Chondrocyte (in vitro differentiated cells): ENCODE results near the gene BRMS1L. TPM values are rescaled to one million over a fixed set of nuclear protein-coding genes. Genes with fewer than 3 reads are reported as not detected.
A peak's percentile ranks its signal among the peaks of the same experiment; 100 is the strongest.
"Not testable (repeated sequence)": the region's sequence is repeated elsewhere in the genome, so short reads cannot be mapped to it uniquely, and the experiment has no call there.

Experiments
- DNase-seq: peaks from one replicate; pipeline ENCODE4 v3.0.0; 2021; ENCODE audit warnings: mixed read lengths, low spot score
- H3K27ac Mint-ChIP-seq: one replicate; pipeline ENCODE4 v1.8.0; 2021; ENCODE audit warnings: mild to moderate bottlenecking, moderate library complexity, mixed read lengths; ENCODE audit not compliant: unreplicated experiment
- H3K27me3 Mint-ChIP-seq: 2 replicates; pipeline ENCODE4 v1.8.0; 2021; ENCODE audit warnings: low read depth, mixed read lengths
- H3K36me3 Mint-ChIP-seq: 2 replicates; pipeline ENCODE4 v1.8.0; 2021; ENCODE audit warnings: low read depth, mixed read lengths
- H3K4me1 Mint-ChIP-seq: 2 replicates; pipeline ENCODE4 v1.8.0; 2021; ENCODE audit warnings: low read depth, mild to moderate bottlenecking, mixed read lengths
- H3K4me3 Mint-ChIP-seq: one replicate; pipeline ENCODE4 v1.8.0; 2021; ENCODE audit warnings: mild to moderate bottlenecking, moderate library complexity, mixed read lengths; ENCODE audit not compliant: unreplicated experiment
- H3K9me3 Mint-ChIP-seq: 2 replicates; pipeline ENCODE4 v1.8.0; 2021; ENCODE audit warnings: low read depth, mixed read lengths
- total RNA-seq: library from RNA; stranded (reverse); gene quantifications from 3 replicates; pipeline ENCODE4 v1.2.1, GENCODE V29; 2021
- TF ChIP-seq, protein P1 (sequence below): fragments of 200-600 bp; sonication (generic); IDR thresholded peaks from 2 replicates; pipeline ENCODE4 v1.5.0; 2021; ENCODE audit warnings: antibody characterized with exemption, mild to moderate bottlenecking, moderate library complexity

BRMS1L gene
- total RNA-seq, 1 donor from 2014 or later, result 9.5 TPM

DNA sequence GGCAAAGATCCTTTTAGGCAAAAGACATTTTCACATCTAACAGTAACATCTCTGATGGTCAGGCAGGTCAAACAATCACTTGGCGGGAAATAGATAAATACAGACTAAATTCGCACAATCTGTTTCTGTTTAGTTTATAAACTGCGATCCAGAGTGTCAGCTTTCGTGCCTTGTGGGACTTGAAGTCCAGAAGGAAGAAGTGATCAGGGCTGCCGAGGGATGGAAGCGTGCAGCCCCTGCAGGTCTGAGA is 245 bp upstream of the BRMS1L start:
- Mint-ChIP-seq H3K9me3 (no peaks in the 10 kb centered on the region), H3K4me3 (peak overlapping the region; percentile 89), H3K27me3 (peaks cover 4% of the 10 kb centered on the region), H3K4me1 (peaks cover 26% of the 10 kb centered on the region), H3K36me3 (no peaks in the 10 kb centered on the region), H3K27ac (peak overlapping the region; percentile 97)
- TF ChIP-seq, protein P1, sequence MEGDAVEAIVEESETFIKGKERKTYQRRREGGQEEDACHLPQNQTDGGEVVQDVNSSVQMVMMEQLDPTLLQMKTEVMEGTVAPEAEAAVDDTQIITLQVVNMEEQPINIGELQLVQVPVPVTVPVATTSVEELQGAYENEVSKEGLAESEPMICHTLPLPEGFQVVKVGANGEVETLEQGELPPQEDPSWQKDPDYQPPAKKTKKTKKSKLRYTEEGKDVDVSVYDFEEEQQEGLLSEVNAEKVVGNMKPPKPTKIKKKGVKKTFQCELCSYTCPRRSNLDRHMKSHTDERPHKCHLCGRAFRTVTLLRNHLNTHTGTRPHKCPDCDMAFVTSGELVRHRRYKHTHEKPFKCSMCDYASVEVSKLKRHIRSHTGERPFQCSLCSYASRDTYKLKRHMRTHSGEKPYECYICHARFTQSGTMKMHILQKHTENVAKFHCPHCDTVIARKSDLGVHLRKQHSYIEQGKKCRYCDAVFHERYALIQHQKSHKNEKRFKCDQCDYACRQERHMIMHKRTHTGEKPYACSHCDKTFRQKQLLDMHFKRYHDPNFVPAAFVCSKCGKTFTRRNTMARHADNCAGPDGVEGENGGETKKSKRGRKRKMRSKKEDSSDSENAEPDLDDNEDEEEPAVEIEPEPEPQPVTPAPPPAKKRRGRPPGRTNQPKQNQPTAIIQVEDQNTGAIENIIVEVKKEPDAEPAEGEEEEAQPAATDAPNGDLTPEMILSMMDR, result no peak
- no peak for DNase-seq

DNA sequence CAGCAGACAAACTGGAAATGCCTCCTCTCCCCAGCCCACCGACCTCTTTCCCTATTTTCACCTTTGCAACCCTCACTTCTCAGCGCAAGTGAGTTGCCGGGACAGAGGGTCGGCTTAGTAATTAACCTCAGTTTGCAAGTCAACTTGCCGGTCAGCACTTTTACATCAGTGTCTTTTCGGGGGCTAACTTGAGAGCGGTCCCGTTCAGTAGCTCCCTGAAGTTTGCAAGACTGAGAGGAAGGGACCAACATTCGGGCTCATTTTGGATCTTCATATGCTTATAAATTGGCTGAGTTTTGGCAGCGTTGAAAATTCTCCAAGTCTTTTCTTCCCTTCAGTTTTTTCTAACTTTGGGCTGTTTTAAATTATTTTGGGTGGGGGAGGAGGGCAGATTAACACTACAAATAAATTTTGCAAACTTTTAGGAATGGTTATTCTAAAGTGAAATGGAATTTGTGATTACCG is 846 bp downstream of the BRMS1L start:
- DNase-seq, result no peak
- Mint-ChIP-seq H3K27me3 (peaks cover 2% of the 10 kb centered on the region), H3K4me3 (peak overlapping the region; percentile 89), H3K4me1 (peaks cover 26% of the 10 kb centered on the region), H3K36me3 (peaks cover 6% of the 10 kb centered on the region), H3K27ac (peak overlapping the region; percentile 97), H3K9me3 (no peaks in the 10 kb centered on the region)
- TF ChIP-seq, protein P1, result no peak

DNA sequence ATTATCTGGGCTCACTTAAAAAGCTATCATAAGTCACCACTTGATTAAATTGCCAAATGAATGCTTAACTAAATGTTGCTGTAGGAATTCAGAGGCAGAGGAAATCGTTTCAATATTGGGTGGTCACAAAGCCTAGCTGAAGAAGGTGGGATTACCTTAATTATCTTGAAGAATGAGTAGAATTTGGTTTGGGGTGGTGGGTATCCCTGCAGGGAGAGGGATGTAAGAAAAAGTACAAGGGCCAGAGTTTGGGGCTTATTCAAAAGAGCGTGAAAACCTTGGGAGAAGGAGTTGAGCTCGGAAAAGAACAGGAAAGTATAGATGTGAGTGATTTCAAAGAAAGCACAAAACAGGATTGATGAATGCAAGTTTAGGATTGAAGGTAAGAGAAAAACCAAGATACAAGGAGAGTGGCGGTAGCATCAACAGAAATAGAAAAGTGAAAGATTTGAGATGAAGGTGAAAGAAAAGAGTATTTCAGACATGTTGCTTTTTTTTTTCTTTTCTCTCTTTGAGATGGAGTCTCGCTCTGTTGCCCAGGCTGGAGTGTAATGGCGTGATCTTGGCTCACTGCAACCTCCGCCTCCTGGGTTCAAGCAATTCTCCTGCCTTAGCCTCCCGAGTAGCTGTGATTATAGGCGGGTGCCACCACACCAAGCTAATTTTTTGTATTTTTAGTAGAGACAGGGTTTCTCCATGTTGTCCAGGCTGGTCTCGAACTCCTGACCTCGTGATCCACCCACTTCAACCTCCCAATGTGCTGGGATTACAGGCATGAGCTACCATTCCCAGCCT is 1.7 kb downstream of the BRMS1L start:
- Mint-ChIP-seq H3K9me3 (no peaks in the 10 kb centered on the region), H3K27me3 (no peaks in the 10 kb centered on the region), H3K4me1 (peaks cover 26% of the 10 kb centered on the region), H3K4me3 (peak overlapping the region; percentile 89), H3K27ac (no peak overlapping the region), H3K36me3 (peaks cover 6% of the 10 kb centered on the region)
- TF ChIP-seq, protein P1, result no peak
- DNase-seq, result no peak

DNA sequence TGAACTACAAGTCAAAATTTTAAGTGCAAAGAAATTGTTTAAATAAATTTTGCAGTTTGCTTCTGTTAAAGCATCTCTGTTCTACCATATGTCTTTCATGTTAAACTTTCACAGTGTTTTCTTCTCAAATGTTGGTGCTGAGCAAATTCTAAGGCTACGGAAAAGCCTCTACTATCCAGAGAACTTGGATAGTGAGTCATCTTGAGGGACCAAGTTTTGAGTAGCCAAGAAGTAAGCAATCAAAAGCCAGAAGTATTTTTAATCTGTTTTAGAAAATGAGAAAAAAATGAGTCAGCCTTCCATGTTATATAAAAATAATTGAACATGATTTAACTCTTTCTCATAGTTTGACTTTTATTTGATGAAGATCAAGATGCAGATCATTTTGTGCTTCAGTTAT is 3.3 kb downstream of the BRMS1L start:
- H3K36me3 Mint-ChIP-seq, result peaks cover 6% of the 10 kb centered on the region

DNA sequence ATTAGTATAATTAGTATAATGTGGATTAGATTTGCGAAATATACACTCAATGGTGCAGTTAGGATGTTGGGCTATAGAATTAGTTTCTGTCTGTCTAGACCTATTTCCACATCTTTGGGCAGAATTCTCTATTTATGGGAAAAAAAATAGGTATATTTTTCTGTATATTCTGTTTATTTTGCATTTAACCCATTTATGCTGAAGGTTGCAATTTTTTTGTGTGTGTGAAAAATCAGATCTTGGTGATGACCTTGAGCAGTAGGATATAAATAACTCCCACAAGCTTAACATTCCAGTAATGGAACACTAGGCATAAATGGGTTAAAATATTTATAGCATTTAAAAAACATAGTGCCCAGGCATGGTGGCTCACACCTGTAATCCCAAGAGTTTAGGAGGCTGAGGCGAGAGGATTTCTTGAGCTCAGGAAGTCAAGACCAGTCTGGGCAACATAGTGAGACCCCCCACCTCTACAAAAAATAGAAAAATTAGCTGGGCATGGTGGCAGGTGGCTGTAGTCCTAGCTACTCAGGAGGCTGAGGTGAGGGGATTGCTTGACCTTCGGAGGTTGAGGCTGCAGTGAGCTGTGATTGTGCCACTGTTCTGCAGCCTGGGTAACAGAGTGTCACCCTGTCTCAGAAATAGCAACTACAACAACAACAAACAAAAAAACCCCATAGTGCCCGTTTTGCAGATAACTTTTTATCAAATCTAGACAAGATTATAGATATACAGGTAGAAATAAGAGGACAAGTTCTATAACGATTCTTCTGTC is 9.3 kb downstream of the BRMS1L start:
- Mint-ChIP-seq H3K27me3 (no peaks in the 10 kb centered on the region), H3K4me1 (no peaks in the 10 kb centered on the region), H3K27ac (no peak overlapping the region), H3K9me3 (peaks cover 20% of the 10 kb centered on the region), H3K4me3 (no peak overlapping the region), H3K36me3 (peaks cover 39% of the 10 kb centered on the region)
- TF ChIP-seq, protein P1, result no peak
- DNase-seq, result no peak

More for the DNA sequence above, 3.3 kb downstream of the BRMS1L start:
- no peak overlapping the region for H3K27ac Mint-ChIP-seq
- TF ChIP-seq, protein P1, result no peak
- no peak for DNase-seq
- H3K4me3 Mint-ChIP-seq, result no peak overlapping the region
- peaks cover 26% of the 10 kb centered on the region for H3K4me1 Mint-ChIP-seq
- H3K27me3 Mint-ChIP-seq, result no peaks in the 10 kb centered on the region
- H3K9me3 Mint-ChIP-seq, result no peaks in the 10 kb centered on the region

DNA sequence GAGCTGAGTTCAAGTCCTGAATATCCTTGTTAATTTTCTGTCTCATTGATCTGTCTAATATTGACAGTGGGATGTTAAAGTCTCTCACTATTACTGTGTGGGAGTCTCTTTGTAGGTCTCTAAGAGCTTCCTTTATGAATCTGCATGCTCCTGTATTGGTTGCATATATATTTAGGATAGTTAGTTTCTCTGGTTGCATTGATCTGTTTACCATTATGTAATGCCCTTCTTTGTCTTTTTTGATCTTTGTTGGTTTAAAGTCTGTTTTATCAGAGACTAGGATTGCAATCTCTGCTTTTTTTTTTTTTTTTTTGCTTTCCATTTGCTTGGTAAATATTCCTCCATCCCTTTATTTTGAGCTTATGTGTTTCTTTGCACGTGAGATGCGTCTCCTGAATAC is 15.6 kb downstream of the BRMS1L start:
- DNase-seq, H3K27me3 Mint-ChIP-seq, H3K4me3 Mint-ChIP-seq, H3K27ac Mint-ChIP-seq, H3K4me1 Mint-ChIP-seq: not testable (repeated sequence)
- peaks cover 41% of the 10 kb centered on the region for H3K9me3 Mint-ChIP-seq
- H3K36me3 Mint-ChIP-seq, result peaks cover 62% of the 10 kb centered on the region

DNA sequence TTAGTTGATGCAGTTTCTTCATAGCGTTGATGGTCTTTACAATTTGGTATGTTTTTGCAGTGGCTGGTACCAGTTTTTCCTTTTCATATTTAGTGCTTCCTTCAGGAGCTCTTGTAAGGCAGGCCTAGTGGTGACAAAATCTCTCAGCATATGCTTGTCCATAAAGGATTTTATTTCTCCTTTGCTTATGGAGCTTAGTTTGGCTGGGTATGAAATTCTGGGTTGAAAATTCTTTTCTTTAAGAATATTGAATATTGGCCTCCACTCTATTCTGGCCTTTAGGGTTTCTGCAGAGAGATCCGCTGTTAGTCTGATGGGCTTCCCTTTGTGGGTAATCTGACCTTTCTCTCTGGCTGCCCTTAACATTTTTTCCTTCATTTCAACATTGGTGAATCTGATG is 16.1 kb downstream of the BRMS1L start:
- Mint-ChIP-seq H3K36me3 (peaks cover 59% of the 10 kb centered on the region), H3K9me3 (peaks cover 41% of the 10 kb centered on the region)
- DNase-seq, H3K4me3 Mint-ChIP-seq, H3K4me1 Mint-ChIP-seq, H3K27ac Mint-ChIP-seq, H3K27me3 Mint-ChIP-seq: not testable (repeated sequence)
